H54 (cell line): ENCODE data around the gene SPSB2.
"Not testable (repeated sequence)": the region's sequence is repeated elsewhere in the genome, so short reads cannot be mapped to it uniquely, and the experiment has no call there.

Experiments
- DNase-seq: peaks from one replicate; pipeline ENCODE4 v3.0.0; 2011; ENCODE audit warnings: low spot score, mixed read lengths; ENCODE audit not compliant: insufficient read length
- FAIRE-seq: peaks from 3 replicates; lab custom pipeline; 2011; peaks lifted over from hg19 to GRCh38; lab: Jason Lieb, UNC
- POLR2A ChIP-seq: IDR thresholded peaks from 2 replicates; pipeline ENCODE4 v1.6.1; 2011; ENCODE audit warnings: low read depth, mild to moderate bottlenecking, low read length

SPSB2 gene

DNA sequence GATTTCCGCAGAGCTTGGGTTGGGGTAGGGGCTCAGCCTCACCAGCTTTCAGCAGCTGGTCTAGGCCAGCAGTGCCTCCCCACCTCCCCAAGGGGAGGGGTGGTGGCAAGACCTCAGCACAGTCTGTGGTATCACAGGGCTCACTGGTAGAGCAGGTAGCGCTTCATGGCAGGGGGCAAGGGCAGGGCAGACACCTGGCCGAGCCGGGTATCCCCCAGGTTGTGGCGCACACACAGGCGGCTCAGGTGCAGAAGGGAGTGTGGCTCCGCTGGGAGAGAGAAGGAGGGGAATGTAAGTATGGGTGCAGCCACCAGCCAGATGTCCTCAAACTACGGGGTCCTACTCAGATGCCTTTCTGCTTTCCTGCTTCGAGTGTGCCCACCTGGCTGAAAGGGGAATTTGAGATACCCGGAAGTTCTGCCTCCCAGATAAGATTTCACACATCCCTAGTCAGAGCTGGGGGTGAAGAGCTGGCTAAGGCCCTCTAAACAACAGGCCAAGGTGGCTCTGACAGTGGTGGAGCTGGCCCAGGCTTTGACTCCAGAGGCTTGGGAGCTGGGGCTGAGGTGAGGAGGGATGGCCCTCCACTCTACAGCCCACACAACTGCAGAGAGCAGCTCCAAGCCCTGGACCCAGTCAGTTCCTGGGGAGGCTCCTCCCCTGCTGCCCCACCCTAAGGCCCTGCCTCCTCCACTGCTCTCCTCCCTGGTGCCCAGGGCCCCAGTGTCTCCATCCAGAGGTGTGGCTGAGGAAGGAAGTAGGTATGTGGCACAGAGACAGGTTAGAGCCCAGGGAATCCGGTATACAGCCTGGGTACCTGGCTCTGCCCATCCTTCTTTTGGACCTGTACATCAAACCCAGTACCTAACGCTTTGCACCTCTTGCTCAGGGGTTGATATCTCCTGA lies 1.8 kb downstream of the SPSB2 start:
- TF ChIP-seq POLR2A, result 0 out of 2 replicates have a peak, but pooled peaks have one; percentile 27
- peak; percentile 60 for DNase-seq
- no peak for FAIRE-seq

DNA sequence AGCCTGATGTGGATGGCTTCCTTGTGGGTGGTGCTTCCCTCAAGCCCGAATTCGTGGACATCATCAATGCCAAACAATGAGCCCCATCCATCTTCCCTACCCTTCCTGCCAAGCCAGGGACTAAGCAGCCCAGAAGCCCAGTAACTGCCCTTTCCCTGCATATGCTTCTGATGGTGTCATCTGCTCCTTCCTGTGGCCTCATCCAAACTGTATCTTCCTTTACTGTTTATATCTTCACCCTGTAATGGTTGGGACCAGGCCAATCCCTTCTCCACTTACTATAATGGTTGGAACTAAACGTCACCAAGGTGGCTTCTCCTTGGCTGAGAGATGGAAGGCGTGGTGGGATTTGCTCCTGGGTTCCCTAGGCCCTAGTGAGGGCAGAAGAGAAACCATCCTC lies 2.8 kb downstream of the SPSB2 start:
- not testable (repeated sequence) for FAIRE-seq, DNase-seq

DNA sequence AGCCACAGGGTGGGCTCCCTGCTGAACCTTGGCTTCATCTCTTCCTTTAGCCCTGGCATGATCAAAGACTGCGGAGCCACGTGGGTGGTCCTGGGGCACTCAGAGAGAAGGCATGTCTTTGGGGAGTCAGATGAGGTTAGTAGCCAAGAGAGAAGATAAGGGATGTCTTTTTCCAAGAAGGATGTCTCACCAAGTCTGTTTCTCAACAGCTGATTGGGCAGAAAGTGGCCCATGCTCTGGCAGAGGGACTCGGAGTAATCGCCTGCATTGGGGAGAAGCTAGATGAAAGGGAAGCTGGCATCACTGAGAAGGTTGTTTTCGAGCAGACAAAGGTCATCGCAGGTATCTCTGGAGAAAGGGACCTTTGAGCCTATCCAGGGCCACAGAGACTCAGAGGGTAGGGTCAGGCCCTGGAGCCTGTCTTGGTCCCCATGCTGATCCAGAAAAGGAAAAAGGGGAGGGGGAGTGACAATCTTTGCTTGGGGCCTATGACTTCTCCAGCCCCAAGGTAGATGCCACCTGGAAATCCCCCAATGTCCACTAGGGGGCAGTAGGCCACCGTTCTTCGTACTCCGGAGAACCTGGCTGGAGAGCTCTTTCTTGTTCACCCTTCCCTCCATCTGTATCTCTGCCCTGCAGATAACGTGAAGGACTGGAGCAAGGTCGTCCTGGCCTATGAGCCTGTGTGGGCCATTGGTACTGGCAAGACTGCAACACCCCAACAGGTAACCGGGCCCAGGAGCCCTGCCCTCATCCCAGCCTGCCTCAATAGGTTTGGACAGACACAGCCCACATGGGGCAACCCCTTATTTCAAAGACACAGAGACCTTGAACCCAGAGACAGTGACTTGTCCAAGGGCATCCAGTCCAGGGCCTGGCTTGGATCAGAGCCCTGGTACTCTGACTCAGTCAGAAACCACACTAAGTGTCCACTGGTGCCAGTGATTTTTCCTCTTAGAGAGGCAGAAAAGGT lies 3.8 kb downstream of the SPSB2 start:
- DNase-seq (peak; percentile 53), FAIRE-seq (no peak)
- TF ChIP-seq POLR2A, result no peak; the same call in 1 of the 2 replicates

DNA sequence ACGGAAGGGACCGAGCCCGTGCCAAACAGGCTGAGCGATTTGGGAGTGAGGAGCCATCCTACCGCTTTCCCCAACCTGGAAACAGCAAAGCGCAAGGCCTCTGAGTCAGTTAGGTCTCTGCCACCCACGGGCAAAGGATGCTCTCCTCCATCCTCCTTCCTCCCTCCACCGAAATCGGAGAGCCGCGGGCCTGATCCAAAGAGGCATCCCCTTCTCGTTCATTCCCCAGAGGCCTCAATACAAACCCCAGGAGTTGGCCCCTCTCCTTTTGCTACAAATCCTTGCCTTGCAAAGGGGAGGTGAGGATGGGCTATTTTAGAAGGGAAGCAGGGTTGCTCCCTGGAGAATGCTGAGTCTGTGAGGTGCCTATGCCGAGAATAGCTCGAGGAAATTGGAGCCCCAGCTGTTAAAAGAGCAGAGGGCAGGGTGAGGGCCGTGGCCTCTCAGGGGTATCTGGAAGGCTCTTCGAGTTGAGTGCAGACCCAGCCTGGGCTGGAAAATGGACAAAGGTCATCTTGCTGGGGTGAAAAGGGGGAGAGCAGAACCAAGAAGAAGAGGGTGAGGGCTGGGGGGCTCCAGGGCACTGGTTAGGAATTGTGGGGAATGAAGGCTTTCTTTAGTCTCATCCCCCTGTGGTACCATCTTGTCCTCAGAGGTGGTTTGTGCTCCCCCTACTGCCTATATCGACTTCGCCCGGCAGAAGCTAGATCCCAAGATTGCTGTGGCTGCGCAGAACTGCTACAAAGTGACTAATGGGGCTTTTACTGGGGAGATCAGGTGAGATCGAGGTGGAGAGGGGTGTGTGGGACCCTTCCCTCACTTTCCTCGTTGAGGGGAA lies 4.7 kb downstream of the SPSB2 start:
- no peak for DNase-seq
- TF ChIP-seq POLR2A, result no peak
- no peak for FAIRE-seq

DNA sequence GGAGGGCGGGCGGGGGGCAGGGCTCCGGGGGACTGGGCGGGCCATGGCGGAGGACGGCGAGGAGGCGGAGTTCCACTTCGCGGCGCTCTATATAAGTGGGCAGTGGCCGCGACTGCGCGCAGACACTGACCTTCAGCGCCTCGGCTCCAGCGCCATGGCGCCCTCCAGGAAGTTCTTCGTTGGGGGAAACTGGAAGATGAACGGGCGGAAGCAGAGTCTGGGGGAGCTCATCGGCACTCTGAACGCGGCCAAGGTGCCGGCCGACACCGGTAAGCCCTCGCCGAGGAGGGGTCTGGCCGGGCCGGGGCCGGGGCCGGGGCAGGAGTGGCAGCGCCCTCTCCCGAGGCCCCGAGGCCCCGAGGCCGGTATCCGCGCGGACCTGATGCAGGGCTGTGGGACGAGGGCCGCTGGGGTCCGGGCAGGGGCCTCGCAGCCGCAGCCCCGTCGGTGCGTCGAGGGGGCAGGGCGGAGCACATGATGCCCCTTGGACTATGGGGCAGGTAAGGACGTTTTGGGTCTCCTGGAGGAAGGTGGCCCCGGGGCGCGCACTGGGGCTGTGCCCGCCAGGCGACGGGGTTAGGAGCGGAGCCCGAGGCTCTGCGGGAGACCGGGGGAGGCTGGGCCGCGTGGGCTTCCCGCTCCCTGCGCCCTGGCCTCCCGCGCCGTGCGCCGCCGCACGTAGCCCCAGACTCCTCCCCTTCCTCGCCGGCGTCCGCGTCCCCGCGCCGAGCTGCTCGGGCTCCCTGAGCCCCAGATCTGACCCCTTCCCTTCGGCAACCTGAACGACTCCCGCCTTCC lies 5.5 kb downstream of the SPSB2 start, which contains the start of gene TPI1:
TSS of gene TPI1 (plus strand) at position 119 of the 798 bp plus-strand sequence. CDS start at position 155, 36 bp downstream.
- TF ChIP-seq POLR2A, result peak; percentile 98
- DNase-seq (peak; percentile 69), FAIRE-seq (no peak)

DNA sequence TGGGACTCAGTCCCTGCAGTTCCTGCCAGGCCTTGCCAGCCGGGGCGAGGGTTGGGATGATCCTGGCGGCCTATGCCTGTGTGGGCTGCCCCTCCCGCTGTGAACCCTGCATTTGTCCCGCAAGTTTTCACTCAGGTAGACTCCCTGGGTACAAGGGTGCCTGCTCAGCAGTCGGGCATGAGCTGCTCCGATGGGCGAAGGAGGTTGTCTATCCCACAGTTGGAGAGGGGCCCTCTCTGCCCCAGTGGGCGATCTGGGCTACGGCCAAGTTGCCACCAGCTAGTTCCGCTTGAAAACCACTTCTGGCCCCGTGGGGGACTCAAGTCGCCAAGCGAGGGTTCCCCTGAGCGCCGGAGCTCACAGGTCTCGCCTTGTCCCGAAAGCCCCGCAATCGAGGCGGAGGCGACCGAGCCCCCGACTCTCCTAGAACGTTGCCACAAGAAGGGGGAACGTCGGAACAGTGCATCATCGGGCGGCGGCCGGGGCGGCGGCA lies 6.1 kb downstream of the SPSB2 start:
- no peak for FAIRE-seq
- no peak for DNase-seq
- no peak for TF ChIP-seq POLR2A

DNA sequence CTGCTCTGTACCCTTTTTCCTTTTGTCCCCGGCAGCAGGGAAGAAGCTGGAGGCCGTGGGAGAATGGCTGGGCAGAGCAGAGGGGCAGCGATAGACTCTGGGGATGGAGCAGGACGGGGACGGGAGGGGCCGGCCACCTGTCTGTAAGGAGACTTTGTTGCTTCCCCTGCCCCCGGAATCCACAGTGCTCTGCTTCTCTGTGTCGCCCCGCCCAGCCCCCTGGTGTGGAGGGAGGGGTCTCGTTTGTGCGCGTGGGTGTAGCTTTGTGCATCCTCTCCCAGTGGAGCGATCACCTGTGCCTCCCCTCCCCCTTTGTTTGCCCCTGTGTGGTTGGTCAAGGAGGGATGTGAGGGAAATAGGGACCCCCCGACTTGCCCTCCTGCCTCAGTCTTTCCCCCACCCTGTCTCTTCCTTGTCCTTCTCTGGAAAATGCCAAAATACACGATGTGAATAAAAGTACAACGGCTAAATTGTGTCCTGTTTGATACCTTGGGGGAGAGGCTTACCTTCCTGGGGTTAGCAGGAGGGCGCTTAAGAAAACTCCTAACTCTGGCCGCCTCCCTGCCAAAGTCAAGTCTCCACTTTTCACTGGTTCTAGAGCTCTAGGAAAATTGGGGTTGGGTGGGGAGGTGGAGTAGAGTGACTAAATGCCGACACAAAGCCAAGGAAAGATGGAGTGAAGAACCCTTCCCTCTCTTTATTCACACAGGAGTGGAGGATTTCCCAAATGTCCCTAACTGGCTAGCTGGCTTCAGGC lies 6.8 kb downstream of the SPSB2 start:
- FAIRE-seq, result no peak
- TF ChIP-seq POLR2A, result no peak
- DNase-seq, result no peak

DNA sequence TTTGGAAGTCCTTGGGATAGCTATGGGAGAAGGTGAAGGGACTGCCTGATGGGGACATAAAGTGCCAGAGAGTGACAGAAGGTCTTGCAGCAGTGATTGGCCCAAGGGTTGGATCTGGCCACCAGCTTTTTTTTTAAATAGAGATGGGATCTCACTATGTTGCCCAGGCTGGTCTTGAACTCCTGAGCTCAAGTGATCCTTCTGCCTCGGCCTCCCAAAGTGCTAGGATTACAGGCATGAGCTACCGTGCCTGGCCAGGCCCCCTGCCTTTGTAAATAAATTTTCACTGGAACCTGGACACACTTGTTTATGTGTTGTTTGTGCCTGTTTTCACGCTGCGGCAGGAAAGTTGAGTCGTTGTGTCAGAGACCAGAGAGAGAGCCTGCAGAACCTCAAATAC lies 7.8 kb downstream of the SPSB2 start:
- FAIRE-seq, DNase-seq: not testable (repeated sequence)

DNA sequence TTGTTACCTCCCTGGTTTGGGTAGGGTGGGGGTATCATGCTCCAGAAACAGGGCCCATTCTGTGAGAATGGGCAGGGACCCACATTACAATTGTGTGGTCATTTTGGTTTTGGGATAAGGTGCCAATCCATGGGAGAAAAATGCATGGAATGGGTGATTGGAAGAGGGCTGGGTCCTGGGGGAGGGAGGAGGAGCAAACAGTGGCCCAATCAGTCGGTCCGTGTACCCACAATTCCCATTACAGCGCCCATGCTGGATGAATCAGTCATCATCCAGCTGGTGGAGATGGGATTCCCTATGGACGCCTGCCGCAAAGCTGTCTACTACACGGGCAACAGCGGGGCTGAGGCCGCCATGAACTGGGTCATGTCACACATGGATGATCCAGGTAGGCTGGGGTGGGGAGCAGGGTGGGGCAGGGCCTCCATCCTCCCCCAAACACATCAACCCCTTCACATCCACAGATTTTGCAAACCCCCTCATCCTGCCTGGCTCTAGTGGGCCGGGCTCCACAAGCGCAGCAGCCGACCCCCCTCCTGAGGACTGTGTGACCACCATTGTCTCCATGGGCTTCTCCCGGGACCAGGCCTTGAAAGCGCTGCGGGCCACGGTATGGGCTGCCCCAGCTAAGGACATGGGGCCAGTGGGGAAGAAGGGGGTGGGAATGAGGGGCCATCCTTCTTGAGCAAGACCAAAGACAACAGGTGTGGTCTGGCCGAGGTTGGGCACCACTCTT lies 9.3 kb downstream of the SPSB2 start:
- DNase-seq (no peak), FAIRE-seq (no peak)
- TF ChIP-seq POLR2A, result no peak

DNA sequence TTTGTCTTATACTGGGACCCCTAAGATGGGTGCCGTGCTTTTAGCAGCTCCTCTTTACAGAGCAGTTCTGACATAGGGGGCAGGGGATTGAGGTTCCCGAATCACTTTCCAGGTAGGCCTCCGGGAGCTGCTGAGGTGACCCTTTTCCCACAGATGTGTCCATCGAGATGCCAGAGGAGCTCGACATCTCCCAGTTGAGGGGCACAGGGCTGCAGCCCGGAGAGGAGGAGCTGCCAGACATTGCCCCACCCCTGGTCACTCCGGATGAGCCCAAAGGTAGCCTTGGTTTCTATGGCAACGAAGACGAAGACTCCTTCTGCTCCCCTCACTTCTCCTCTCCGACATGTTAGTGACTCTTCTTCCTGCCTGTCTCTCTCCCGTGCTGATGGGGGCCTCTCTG lies 10.1 kb downstream of the SPSB2 start:
- TF ChIP-seq POLR2A, result no peak
- no peak for FAIRE-seq
- DNase-seq, result no peak

DNA sequence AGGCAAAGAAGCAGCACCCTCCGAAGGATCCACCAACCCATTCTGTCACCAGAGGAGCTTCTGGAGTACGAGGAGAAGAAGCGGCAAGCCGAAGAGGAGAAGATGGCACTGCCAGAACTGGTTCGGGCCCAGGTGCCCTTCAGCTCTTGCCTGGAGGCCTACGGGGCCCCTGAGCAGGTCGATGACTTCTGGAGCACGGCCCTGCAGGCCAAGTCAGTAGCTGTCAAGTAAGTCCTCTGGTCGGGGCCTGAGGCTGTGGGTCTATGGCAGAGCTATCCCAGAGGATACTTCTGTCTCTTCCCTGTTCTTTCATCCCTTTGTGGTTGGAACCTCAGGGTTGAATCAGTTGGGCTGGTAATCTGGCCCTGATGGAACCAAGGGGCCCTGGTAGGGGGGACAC lies 11.7 kb downstream of the SPSB2 start:
- FAIRE-seq, result no peak
- DNase-seq, result no peak
- TF ChIP-seq POLR2A, result no peak

DNA sequence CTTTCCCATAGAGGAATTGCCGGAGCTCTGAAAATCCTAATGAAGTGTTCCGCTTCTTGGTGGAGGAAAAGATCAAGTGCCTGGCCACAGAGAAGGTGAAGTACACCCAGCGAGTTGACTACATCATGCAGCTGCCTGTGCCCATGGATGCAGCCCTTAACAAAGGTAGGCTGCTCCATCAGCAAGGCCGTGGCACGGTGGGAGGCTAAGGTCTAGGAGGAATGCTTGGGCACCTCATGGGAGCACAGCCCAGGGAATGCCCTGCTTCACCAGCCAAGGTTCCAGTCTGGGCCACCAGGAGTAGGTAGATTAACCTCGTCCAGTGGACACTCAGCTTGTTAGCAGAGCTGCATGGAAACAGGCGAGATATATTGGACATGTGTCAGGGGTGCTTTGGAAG lies 12.2 kb downstream of the SPSB2 start:
- no peak for FAIRE-seq
- no peak for TF ChIP-seq POLR2A

More for the DNA sequence above, 12.2 kb downstream of the SPSB2 start:
- no peak for DNase-seq
